ENCODE data around the gene SENP5.

Gene SENP5

GRCh38 chr3:196971094-196971698 lies 103.5 kb downstream of the SENP5 start:
- Histone ChIP-seq H3K4me3 (ENCODE audit: low read length) (no peak overlapping the region), H3K27me3 (ENCODE audit: control insufficient read depth, insufficient read depth, low read length) (peaks cover 55% of the 10 kb centered on the region), H3K4me1 (ENCODE audit: control insufficient read depth, low read depth, low read length) (no peaks in the 10 kb centered on the region), H3K9me3 (ENCODE audit: control insufficient read depth, low read depth, low read length) (no peaks in the 10 kb centered on the region), H3K9ac (ENCODE audit: low read length) (no peak overlapping the region), H3K36me3 (ENCODE audit: control insufficient read depth, low read depth, low read length) (no peaks in the 10 kb centered on the region), H3K27ac (ENCODE audit: low read length) (no peak overlapping the region)

DNA sequence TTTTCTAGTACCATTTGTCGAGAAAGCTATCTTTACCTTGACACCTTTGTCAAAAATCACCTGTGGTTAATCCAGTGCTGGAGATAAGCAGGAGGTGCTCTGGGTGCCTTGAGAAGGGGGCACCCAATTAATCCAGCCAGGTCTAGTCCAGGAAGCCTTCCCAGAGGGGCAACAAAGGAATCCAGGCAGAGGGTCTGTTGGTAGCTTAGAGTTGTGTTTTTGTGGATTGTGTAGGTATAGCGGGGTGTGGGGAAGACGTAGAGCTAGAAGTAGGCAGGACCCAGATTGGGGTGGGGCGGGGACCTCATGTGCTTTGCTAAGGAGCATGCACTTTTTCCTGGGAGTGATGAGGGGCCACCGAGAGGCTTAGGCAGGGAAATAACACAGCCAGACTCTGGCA lies 106.9 kb downstream of the SENP5 start:
- no peak overlapping the region for H3K27ac ChIP-seq (ENCODE audit: low read length)
- H3K4me3 ChIP-seq (ENCODE audit: low read length), result no peak overlapping the region
- H3K9ac ChIP-seq (ENCODE audit: low read length), result no peak overlapping the region
- H3K9me3 ChIP-seq (ENCODE audit: control insufficient read depth, low read depth, low read length), result no peaks in the 10 kb centered on the region
- H3K4me1 ChIP-seq (ENCODE audit: control insufficient read depth, low read depth, low read length), result no peaks in the 10 kb centered on the region
- peaks cover 26% of the 10 kb centered on the region for H3K27me3 ChIP-seq (ENCODE audit: control insufficient read depth, insufficient read depth, low read length)
- H3K36me3 ChIP-seq (ENCODE audit: control insufficient read depth, low read depth, low read length), result no peaks in the 10 kb centered on the region

DNA sequence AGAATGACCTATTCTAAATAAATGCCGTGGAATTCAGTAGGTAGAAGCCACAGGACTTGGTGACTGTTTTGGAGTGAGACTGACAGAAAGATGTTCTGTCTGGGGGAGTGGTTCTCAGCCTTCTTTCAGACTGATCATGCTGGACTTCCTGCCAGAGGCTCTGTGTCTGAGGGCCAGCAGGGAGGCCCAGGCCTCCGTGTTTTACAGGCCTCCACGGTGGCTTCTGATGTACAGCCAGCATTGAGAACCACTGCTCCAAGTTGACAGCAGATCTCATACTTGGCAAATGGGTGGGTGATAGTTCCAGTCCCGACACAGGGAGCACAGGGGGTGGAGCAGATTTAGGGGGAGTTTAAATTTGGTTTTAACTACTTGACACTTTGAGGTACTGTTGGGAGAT lies 107.6 kb downstream of the SENP5 start:
- Histone ChIP-seq H3K4me3 (ENCODE audit: low read length) (no peak overlapping the region), H3K9ac (ENCODE audit: low read length) (no peak overlapping the region), H3K27ac (ENCODE audit: low read length) (no peak overlapping the region)

DNA sequence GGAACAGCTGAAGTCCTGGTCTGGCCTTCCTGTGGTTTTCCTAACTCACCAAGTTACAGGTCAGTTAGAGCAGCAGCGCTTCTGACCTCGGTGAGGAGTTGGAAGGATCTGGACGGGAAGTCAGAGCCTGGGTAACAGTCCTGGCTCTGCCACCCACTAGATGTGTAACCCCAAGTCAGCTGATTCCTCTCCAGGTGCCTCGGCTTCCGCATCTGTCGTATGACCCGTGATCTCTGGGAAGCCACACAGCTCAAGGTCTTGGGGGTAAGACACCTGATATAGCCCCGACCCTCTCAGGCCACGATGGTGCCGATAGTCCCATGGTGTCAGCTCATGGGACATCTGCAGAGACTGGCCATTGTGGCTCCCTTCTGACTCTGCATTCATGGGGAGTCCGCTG lies 109.2 kb downstream of the SENP5 start:
- H3K27me3 ChIP-seq (ENCODE audit: control insufficient read depth, insufficient read depth, low read length), result peaks cover 5% of the 10 kb centered on the region
- H3K27ac ChIP-seq (ENCODE audit: low read length), result no peak overlapping the region
- H3K4me1 ChIP-seq (ENCODE audit: control insufficient read depth, low read depth, low read length), result no peaks in the 10 kb centered on the region
- H3K9ac ChIP-seq (ENCODE audit: low read length), result no peak overlapping the region
- H3K4me3 ChIP-seq (ENCODE audit: low read length), result no peak overlapping the region
- no peaks in the 10 kb centered on the region for H3K36me3 ChIP-seq (ENCODE audit: control insufficient read depth, low read depth, low read length)
- H3K9me3 ChIP-seq (ENCODE audit: control insufficient read depth, low read depth, low read length), result no peaks in the 10 kb centered on the region

More for the DNA sequence above, 107.6 kb downstream of the SENP5 start:
- H3K4me1 ChIP-seq (ENCODE audit: control insufficient read depth, low read depth, low read length), result no peaks in the 10 kb centered on the region
- no peaks in the 10 kb centered on the region for H3K36me3 ChIP-seq (ENCODE audit: control insufficient read depth, low read depth, low read length)
- peaks cover 19% of the 10 kb centered on the region for H3K27me3 ChIP-seq (ENCODE audit: control insufficient read depth, insufficient read depth, low read length)
- no peaks in the 10 kb centered on the region for H3K9me3 ChIP-seq (ENCODE audit: control insufficient read depth, low read depth, low read length)

GRCh38 chr3:196979545-196979944 lies 111.8 kb downstream of the SENP5 start:
- H3K27ac ChIP-seq (ENCODE audit: low read length), result no peak overlapping the region
- H3K36me3 ChIP-seq (ENCODE audit: control insufficient read depth, low read depth, low read length), result no peaks in the 10 kb centered on the region
- H3K9me3 ChIP-seq (ENCODE audit: control insufficient read depth, low read depth, low read length), result no peaks in the 10 kb centered on the region
- H3K4me1 ChIP-seq (ENCODE audit: control insufficient read depth, low read depth, low read length), result no peaks in the 10 kb centered on the region
- no peak overlapping the region for H3K4me3 ChIP-seq (ENCODE audit: low read length)
- no peak overlapping the region for H3K9ac ChIP-seq (ENCODE audit: low read length)
- peaks cover 5% of the 10 kb centered on the region for H3K27me3 ChIP-seq (ENCODE audit: control insufficient read depth, insufficient read depth, low read length)

DNA sequence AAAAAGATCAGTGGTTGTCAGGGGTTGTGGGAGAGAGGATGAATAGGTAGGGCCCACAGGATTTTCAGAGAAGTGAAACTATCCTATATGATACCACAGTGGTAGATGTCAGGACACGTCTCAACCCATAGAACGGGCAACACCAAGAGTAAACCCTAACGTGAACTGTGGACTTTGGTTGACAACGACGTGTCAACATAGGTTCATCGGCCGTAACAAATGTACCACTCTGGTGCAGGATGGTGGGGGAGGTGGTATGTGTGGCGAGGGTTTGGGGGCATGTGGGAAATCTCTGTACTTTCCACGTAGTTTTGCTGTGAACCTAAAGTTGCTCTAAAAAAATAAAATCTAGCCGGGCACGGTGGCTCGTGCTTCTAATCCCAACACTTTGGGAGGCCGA lies 113.9 kb downstream of the SENP5 start:
- H3K9me3 ChIP-seq (ENCODE audit: control insufficient read depth, low read depth, low read length), result no peaks in the 10 kb centered on the region
- H3K27ac ChIP-seq (ENCODE audit: low read length), result no peak overlapping the region
- H3K4me1 ChIP-seq (ENCODE audit: control insufficient read depth, low read depth, low read length), result no peaks in the 10 kb centered on the region
- H3K9ac ChIP-seq (ENCODE audit: low read length), result no peak overlapping the region
- H3K27me3 ChIP-seq (ENCODE audit: control insufficient read depth, insufficient read depth, low read length), result peaks cover 5% of the 10 kb centered on the region
- no peak overlapping the region for H3K4me3 ChIP-seq (ENCODE audit: low read length)
- no peaks in the 10 kb centered on the region for H3K36me3 ChIP-seq (ENCODE audit: control insufficient read depth, low read depth, low read length)

GRCh38 chr3:196983186-196983585 lies 115.5 kb downstream of the SENP5 start:
- peaks cover 4% of the 10 kb centered on the region for H3K27me3 ChIP-seq (ENCODE audit: control insufficient read depth, insufficient read depth, low read length)
- H3K9me3 ChIP-seq (ENCODE audit: control insufficient read depth, low read depth, low read length), result no peaks in the 10 kb centered on the region
- no peak overlapping the region for H3K9ac ChIP-seq (ENCODE audit: low read length)
- no peaks in the 10 kb centered on the region for H3K36me3 ChIP-seq (ENCODE audit: control insufficient read depth, low read depth, low read length)
- H3K4me1 ChIP-seq (ENCODE audit: control insufficient read depth, low read depth, low read length), result no peaks in the 10 kb centered on the region
- H3K4me3 ChIP-seq (ENCODE audit: low read length), result no peak overlapping the region
- no peak overlapping the region for H3K27ac ChIP-seq (ENCODE audit: low read length)

All from iPS-18a (cell line).